Endodermal cell (in vitro differentiated cells): ENCODE measurements around the gene UQCRFS1. TPM values are rescaled to one million over a fixed set of nuclear protein-coding genes. Genes with fewer than 3 reads are reported as not detected.
"Not testable (repeated sequence)": the region's sequence is repeated elsewhere in the genome, so short reads cannot be mapped to it uniquely, and the experiment has no call there.

Source experiments
- DNase-seq: peaks from one replicate; pipeline ENCODE4 v3.0.0-alpha.2; 2017
- H3K27ac ChIP-seq: 2 replicates; pipeline ENCODE4 v1.5.1; 2013; ENCODE audit warnings: mild to moderate bottlenecking, low read depth, low read length, moderate library complexity
- H3K27me3 ChIP-seq: 2 replicates; pipeline ENCODE4 v1.6.1; 2013; ENCODE audit warnings: mild to moderate bottlenecking, low read length, moderate library complexity; ENCODE audit not compliant: insufficient read depth, control insufficient read depth, poor library complexity, severe bottlenecking
- H3K36me3 ChIP-seq: 2 replicates; pipeline ENCODE4 v1.7.0; 2013; ENCODE audit warnings: mild to moderate bottlenecking, low read length, moderate library complexity; ENCODE audit not compliant: control insufficient read depth, insufficient read depth
- H3K4me1 ChIP-seq: one replicate; pipeline ENCODE4 v1.7.0; 2013; ENCODE audit warnings: low read length; ENCODE audit not compliant: control insufficient read depth, insufficient read depth
- H3K4me3 ChIP-seq: 2 replicates; pipeline ENCODE4 v1.5.1; 2013; ENCODE audit warnings: mild to moderate bottlenecking, low read length, moderate library complexity
- H3K9ac ChIP-seq: 2 replicates; pipeline ENCODE4 v1.6.1; 2013; ENCODE audit warnings: mild to moderate bottlenecking, low read length, moderate library complexity; ENCODE audit not compliant: poor library complexity, severe bottlenecking; ENCODE audit errors: extremely low read depth
- H3K9me3 ChIP-seq: 2 replicates; pipeline ENCODE4 v1.6.1; 2013; ENCODE audit warnings: mild to moderate bottlenecking, low read length, moderate library complexity; ENCODE audit not compliant: control insufficient read depth
- H3K27ac Mint-ChIP-seq: 2 replicates; pipeline ENCODE4 v1.8.0; 2020; ENCODE audit warnings: mixed read lengths
- H3K27me3 Mint-ChIP-seq: 2 replicates; pipeline ENCODE4 v1.8.0; 2021; ENCODE audit warnings: mild to moderate bottlenecking, mixed read lengths; ENCODE audit not compliant: insufficient read depth
- H3K36me3 Mint-ChIP-seq: 2 replicates; pipeline ENCODE4 v1.8.0; 2020; ENCODE audit warnings: low read depth, mixed read lengths
- H3K4me1 Mint-ChIP-seq: 2 replicates; pipeline ENCODE4 v1.8.0; 2020; ENCODE audit warnings: mixed read lengths
- H3K4me3 Mint-ChIP-seq: 2 replicates; pipeline ENCODE4 v1.8.0; 2020; ENCODE audit warnings: mild to moderate bottlenecking, moderate library complexity, mixed read lengths
- H3K9me3 Mint-ChIP-seq: 2 replicates; pipeline ENCODE4 v1.8.0; 2020; ENCODE audit warnings: mild to moderate bottlenecking, mixed read lengths
- CTCF ChIP-seq: fragments of 200-600 bp; sonication (generic); conservative IDR thresholded peaks from 2 replicates; pipeline ENCODE4 v1.5.0; 2021; ENCODE audit warnings: antibody characterized with exemption, mild to moderate bottlenecking
- WGBS, 2 experiments: methylation state at CpG; one replicate each; pipeline versions ENCODE4 v1.1.5 to v1.1.7; 2013; ENCODE audit warnings: missing lambda C conversion rate in 2 of 2, mixed read lengths in 1 of 2; ENCODE audit not compliant: insufficient coverage in 1 of 2, insufficient read length in 1 of 2; 5-methylcytosine and 5-hydroxymethylcytosine counted together
- total RNA-seq, 2 donors: library from RNA; stranded (reverse); fragmentation: NEBNext Ultra II Directional in 1 of 2; extraction: Animal tissue kit (Norgen Biotek cat#: 25700) in 1 of 2; gene quantifications; 2 replicates in 1 of 2; 3 replicates in 1 of 2; pipeline ENCODE4 v1.2.1, GENCODE V29; 2021

UQCRFS1 gene
- total RNA-seq, 2 donors from 2014 or later = 32.4 to 32.7 TPM

GRCh38 chr19:29239213-29239776 lies 26.3 kb upstream of the UQCRFS1 start:
- no peaks in the 10 kb centered on the region for H3K4me1 Mint-ChIP-seq
- H3K36me3 ChIP-seq = no peaks in the 10 kb centered on the region
- H3K9ac ChIP-seq = no peak overlapping the region
- H3K4me3 Mint-ChIP-seq = no peak overlapping the region
- no peaks in the 10 kb centered on the region for H3K36me3 Mint-ChIP-seq
- H3K4me1 ChIP-seq = no peaks in the 10 kb centered on the region
- no peak overlapping the region for H3K4me3 ChIP-seq
- H3K9me3 Mint-ChIP-seq = no peaks in the 10 kb centered on the region
- WGBS, 2 experiments = 90% methylated on average over 2 of the region's 2 CpGs; no CpG with 5 or more reads in 1 of the 2 experiments
- H3K9me3 ChIP-seq = peaks cover 5% of the 10 kb centered on the region
- H3K27me3 Mint-ChIP-seq = peaks cover 23% of the 10 kb centered on the region
- no peaks in the 10 kb centered on the region for H3K27me3 ChIP-seq
- no peak for TF ChIP-seq CTCF
- no peak overlapping the region for H3K27ac ChIP-seq
- no peak overlapping the region for H3K27ac Mint-ChIP-seq
- no peak for DNase-seq

GRCh38 chr19:29233591-29233990 lies 20.6 kb upstream of the UQCRFS1 start:
- Mint-ChIP-seq H3K9me3 (no peaks in the 10 kb centered on the region), H3K36me3 (no peaks in the 10 kb centered on the region), H3K4me1 (no peaks in the 10 kb centered on the region), H3K4me3 (no peak overlapping the region), H3K27me3 (peaks cover 17% of the 10 kb centered on the region), H3K27ac (no peak overlapping the region)
- Histone ChIP-seq H3K27me3 (no peaks in the 10 kb centered on the region), H3K4me3 (no peak overlapping the region), H3K4me1 (no peaks in the 10 kb centered on the region), H3K27ac (no peak overlapping the region), H3K9me3 (peaks cover 5% of the 10 kb centered on the region), H3K9ac (no peak overlapping the region), H3K36me3 (no peaks in the 10 kb centered on the region)
- 80 to 85% methylated on average over 2 to 5 of the region's 5 CpGs for WGBS, 2 experiments
- DNase-seq = peak; percentile 17
- no peak for TF ChIP-seq CTCF

GRCh38 chr19:29232315-29232852 lies 19.4 kb upstream of the UQCRFS1 start:
- H3K9ac ChIP-seq = no peak overlapping the region
- 79 to 87% methylated on average over 3 of the region's 3 CpGs for WGBS, 2 experiments
- no peaks in the 10 kb centered on the region for H3K36me3 ChIP-seq
- H3K36me3 Mint-ChIP-seq = no peaks in the 10 kb centered on the region
- no peaks in the 10 kb centered on the region for H3K27me3 ChIP-seq
- TF ChIP-seq CTCF = no peak
- H3K4me3 Mint-ChIP-seq = no peak overlapping the region
- H3K4me1 Mint-ChIP-seq = no peaks in the 10 kb centered on the region
- H3K9me3 ChIP-seq = peaks cover 5% of the 10 kb centered on the region
- H3K4me3 ChIP-seq = no peak overlapping the region
- H3K9me3 Mint-ChIP-seq = no peaks in the 10 kb centered on the region
- no peak overlapping the region for H3K27ac Mint-ChIP-seq
- no peak for DNase-seq
- H3K27ac ChIP-seq = no peak overlapping the region
- H3K27me3 Mint-ChIP-seq = peaks cover 17% of the 10 kb centered on the region
- H3K4me1 ChIP-seq = no peaks in the 10 kb centered on the region

GRCh38 chr19:29231306-29231705 lies 18.4 kb upstream of the UQCRFS1 start:
- not testable (repeated sequence) for H3K4me3 ChIP-seq, H3K9me3 ChIP-seq, H3K27me3 ChIP-seq, H3K4me3 Mint-ChIP-seq, H3K27ac Mint-ChIP-seq, H3K9ac ChIP-seq, H3K36me3 ChIP-seq, H3K4me1 ChIP-seq, H3K9me3 Mint-ChIP-seq, H3K27ac ChIP-seq, DNase-seq, H3K4me1 Mint-ChIP-seq, H3K36me3 Mint-ChIP-seq
- H3K27me3 Mint-ChIP-seq = peaks cover 17% of the 10 kb centered on the region
- 96% methylated on average over 3 of the region's 6 CpGs; no CpG with 5 or more reads in 1 of the 2 experiments for WGBS, 2 experiments
